ENCODE data around the gene RBM33.
"Not testable (repeated sequence)": the region's sequence is repeated elsewhere in the genome, so short reads cannot be mapped to it uniquely, and the experiment has no call there.

RBM33 gene

DNA sequence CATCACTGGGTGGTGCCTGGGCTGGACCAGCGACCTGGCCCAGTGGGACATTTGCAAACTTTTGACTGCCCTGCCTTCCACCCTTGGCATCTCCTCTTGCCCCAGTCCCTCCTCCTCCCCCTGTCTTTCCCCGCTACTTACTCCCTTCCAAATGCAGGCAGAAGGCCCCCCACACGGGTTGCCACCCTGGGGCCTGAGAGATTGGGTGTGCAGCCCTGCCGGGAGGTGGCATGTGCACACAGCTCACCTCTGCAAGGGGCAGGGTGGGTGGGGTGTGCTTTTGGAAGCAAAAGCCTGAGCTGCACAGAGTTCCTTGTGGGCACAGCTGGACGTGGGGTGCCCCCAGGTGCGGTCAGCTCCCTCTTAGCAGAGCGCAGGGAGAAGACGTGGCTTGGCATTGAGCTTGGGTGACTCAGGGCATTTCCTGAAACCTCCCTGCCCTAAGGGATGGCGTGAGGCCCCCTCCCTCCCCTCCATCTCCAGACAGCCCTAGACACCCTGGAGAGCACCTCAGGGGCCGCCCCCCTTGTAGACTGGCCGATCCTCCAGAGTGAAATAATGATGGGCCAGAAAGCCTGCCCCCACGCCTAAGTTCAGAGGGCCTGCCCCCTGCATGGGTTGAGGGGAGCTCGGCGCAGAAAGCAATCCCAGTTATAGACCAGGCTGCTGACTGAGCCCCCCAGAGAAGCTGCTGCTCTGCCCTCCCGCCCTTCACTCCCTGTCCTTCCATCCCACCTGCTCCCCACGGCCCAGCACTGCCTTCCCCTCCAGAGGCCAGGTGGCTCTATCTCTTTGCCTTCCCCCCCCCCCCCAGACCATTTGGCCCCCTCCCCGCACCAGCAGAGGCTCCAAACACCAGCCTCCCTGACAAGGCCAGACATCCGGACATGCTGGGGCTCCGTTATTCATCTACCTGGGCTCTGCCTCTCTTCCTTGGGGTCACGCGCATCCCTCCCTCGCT is 170.1 kb downstream of the RBM33 start:
- DNase-seq: no peak

DNA sequence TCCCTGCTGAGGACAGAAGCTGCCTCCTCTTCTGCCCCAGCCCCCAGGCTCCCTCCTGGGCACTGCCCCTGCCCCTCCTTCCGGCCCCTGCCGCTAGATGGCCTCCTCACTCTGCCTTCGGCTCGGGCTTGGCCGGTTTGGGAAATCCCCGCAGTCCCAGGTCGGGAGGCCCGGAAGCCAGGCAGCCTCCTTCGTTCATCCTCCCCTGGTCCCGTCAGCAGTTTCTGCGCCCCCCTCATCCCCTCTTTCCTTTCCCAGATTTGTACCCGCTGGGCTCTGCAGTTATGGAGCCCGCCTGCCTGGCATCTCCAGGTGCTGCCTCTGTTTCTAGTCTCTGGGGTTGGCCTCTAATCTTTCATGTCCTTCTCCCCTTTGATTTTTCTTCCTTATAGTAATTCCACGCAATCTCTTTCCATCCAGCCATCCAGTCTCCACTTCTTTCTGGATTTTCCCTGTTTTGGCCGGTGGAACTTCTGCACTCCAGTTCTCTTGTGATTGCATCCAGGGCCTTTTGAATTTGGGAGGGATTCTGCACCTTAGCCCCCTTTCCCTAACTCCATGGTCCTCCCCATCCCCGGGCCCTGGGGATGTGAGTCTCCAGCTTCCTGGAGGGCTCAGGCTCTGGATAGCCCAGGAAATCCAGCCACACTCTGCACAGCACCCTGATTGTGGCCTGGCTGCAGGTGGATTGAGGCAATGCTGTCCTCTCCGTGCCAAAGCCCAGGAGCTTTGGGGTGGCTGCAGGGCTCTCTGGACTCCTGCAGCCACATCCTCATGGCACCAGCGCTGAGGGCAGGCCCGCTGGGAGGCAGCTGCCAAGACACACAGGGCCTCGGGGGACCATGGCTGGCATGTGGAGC is 171.1 kb downstream of the RBM33 start:
- no peak for DNase-seq

- no peak for DNase-seq
Measured at GRCh38 chr7:155816192-155816508, 171.7 kb downstream of the RBM33 start.

- DNase-seq: no peak
Measured at GRCh38 chr7:155816996-155817395, 172.5 kb downstream of the RBM33 start.

GRCh38 chr7:155817515-155817914 is 173.1 kb downstream of the RBM33 start:
- not testable (repeated sequence) for DNase-seq

- no peak for DNase-seq
Measured at GRCh38 chr7:155818154-155818819, 173.8 kb downstream of the RBM33 start.

- no peak for DNase-seq
Measured at GRCh38 chr7:155818820-155819168, 174.3 kb downstream of the RBM33 start.

GRCh38 chr7:155819186-155819585 is 174.7 kb downstream of the RBM33 start:
- no peak for DNase-seq

GRCh38 chr7:155820246-155820645 is 175.8 kb downstream of the RBM33 start:
- no peak for DNase-seq

DNA sequence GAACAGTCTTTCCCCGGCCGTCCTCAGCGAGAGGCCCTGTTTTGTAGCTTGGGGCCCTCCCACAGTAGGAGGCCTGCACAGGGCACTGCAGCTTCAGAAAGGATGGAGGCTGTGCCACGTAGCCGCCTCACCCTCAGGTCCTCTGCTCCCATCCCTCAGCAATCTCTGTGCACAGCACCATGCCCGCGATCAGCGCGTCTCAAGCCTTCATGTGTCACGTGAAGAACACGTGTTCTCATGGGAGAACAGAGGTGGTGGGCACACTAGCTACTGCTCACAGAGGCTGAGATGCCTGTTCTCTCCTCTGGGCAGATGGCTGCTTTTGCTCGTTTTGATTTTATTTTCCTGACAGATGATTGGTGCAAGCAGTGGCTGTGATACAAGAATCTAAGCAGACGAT is 176.3 kb downstream of the RBM33 start:
- DNase-seq: no peak

GRCh38 chr7:155821851-155822250 is 177.4 kb downstream of the RBM33 start:
- DNase-seq: no peak

DNA sequence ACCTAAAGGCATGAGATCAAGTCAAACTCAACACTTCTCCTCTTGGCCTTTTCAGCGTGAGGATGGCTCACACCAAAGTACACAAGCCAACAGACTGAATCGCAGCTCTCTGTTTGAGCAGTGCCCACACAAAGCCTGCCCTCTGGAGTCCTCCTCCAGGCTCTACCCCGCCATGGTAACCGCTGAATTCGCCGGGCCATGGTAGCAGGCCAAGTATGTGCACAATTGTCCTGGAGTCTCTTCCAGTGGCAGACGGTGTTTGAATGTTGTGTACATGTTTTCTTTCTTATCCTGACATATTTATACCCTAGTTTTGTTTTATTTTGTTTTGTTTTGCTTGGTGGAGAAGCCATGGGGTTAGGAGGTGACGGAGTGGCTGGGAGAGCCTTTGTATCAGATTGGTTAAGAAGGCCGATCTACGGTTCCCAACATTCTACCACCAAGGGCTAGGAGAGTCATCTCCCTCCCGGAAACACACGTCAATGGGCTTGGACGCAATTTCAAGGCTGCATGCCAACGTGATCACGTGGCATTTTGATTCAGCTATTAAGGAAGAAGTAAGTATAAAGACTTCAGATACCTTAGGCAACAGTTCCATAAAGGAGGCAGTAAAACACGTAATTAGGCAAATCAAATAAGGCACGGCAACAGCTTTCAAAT is 179.9 kb downstream of the RBM33 start:
- DNase-seq: no peak

- DNase-seq: no peak
Measured at GRCh38 chr7:155825336-155825735, 180.9 kb downstream of the RBM33 start.

GRCh38 chr7:155829796-155830470 is 185.5 kb downstream of the RBM33 start:
- no peak for DNase-seq

Data from SIG-M5 (cell line).